Prostate gland (tissue), 2 donors: ENCODE data around the gene ARMC7. TPM values are rescaled to one million over a fixed set of nuclear protein-coding genes. Genes with fewer than 3 reads are reported as not detected.

Source experiments
- DNase-seq: peaks from one replicate; pipeline ENCODE4 v3.0.0-alpha.2; 2019; ENCODE audit warnings: low spot score
- H3K27ac ChIP-seq, 2 donors: fragments of 200-600 bp; sonication (generic); 2 replicates each; pipeline ENCODE4 v1.5.1; 2017 to 2019
- H3K27me3 ChIP-seq: fragments of 200-600 bp; sonication (generic); replicated peaks from 2 replicates; pipeline ENCODE4 v1.5.1; 2019; ENCODE audit not compliant: insufficient read depth
- H3K36me3 ChIP-seq, 2 donors: fragments of 200-600 bp; sonication (generic); 1 replicate in 1 of 2; 2 replicates in 1 of 2; pipeline versions ENCODE4 v1.5.1 to v1.8.1; 2017 to 2019
- H3K4me1 ChIP-seq: fragments of 200-600 bp; sonication (generic); replicated peaks from 2 replicates; pipeline ENCODE4 v1.5.1; 2019
- H3K4me3 ChIP-seq, 2 donors: fragments of 200-600 bp; sonication (generic); 2 replicates each; pipeline ENCODE4 v1.5.1; 2017 to 2019
- H3K9me3 ChIP-seq: fragments of 200-600 bp; sonication (generic); 2 replicates; pipeline ENCODE4 v1.5.1; 2017
- CTCF ChIP-seq, 4 experiments: fragments of 200-600 bp in 2 of 4; fragments of 450-650 bp in 2 of 4; sonication (generic) in 2 of 4; IDR thresholded peaks; 1 replicate in 3 of 4; 2 replicates in 1 of 4; pipeline ENCODE4 v1.5.1; 2016 to 2019; ENCODE audit warnings: antibody characterized with exemption in 4 of 4, mild to moderate bottlenecking in 2 of 4, moderate library complexity in 2 of 4
- POLR2A ChIP-seq: fragments of 450-650 bp; IDR thresholded peaks from one replicate; pipeline ENCODE4 v1.6.1; 2016; ENCODE audit warnings: antibody characterized with exemption, mild to moderate bottlenecking
- POLR2AphosphoS5 ChIP-seq: sonication (generic); formaldehyde crosslinking; IDR thresholded peaks from one replicate; pipeline ENCODE4 v1.6.1; 2017; ENCODE audit warnings: antibody characterized with exemption
- WGBS: methylation state at CpG from one replicate; pipeline ENCODE4 v1.1.5; 2018; 5-methylcytosine and 5-hydroxymethylcytosine counted together
- intact Hi-C: fragments of 100-400 bp; cut with DNase I; formaldehyde crosslinking; loops from one replicate; pipeline ENCODE4 v1.14.2; 2022
- total RNA-seq, 2 donors: library from RNA; depleted of rRNA; stranded (reverse); fragments of >200 nt; gene quantifications; one replicate each; pipeline ENCODE4 v1.1.0, GENCODE V29; 2016

Gene ARMC7
- total RNA-seq, 2 donors from 2014 or later: 13.6 to 15.1 TPM

DNA sequence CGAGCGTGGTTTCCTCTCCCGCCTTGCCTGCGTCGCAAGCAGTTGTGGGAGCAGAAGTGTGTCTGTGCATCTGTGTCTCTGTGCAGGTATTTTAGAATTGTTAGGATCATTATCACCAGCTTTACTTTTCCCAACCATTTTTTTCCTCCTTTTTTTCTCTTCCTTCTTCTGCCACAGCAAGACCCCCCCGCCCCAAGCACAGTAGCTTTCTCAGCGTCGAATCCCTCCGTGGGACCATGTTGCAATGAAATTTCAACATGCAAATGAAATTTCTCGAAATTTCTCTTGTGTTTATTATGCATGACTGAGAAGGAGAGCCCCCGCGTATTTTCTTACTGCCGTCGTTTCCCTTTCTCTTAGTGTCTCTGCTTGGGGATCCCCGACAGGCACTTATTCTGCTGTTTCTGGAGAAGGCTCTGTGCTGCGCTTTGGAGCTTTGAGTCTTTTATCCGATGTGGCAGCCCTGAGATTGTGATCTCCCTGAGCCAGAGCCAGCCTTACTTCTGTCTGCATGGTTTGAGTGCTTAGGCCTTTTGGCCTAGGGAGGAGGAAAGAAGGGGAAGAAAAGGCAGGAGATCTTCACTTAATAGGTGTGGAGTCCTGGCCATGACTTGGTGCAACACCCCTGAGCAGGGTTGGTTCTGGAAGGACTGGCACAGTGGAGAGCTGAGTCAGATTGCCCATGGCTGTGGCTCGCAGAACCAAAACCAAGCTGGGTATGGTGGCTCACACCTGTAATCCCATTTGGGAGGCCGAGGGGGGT, 5.0 kb downstream of the ARMC7 start:
- intact Hi-C loops: loop anchor here (2.0 to 5.0 kb wide), 2 partner anchors 42 to 90 kb away; partner anchors contain the start of gene NUP85
- WGBS: 45% methylated on average over 19 of the region's 19 CpGs
- Histone ChIP-seq H3K4me3 (peak overlapping the region; percentile 27 to 32), H3K4me1 (no peaks in the 10 kb centered on the region), H3K36me3 (no peaks in the 10 kb centered on the region), H3K9me3 (no peaks in the 10 kb centered on the region), H3K27me3 (no peaks in the 10 kb centered on the region), H3K27ac (peak overlapping the region; percentile 63 to 79)
- DNase-seq: no peak
- no peak for TF ChIP-seq CTCF (IDR thresholded peaks at IDR 0.05)
- TF ChIP-seq POLR2AphosphoS5: no peak
- TF ChIP-seq POLR2A: no peak

GRCh38 chr17:75115555-75115954, 5.8 kb downstream of the ARMC7 start:
- intact Hi-C loops: loop anchor here (2.0 kb wide), 1 partner anchor 89 kb away; the partner anchor contains the start of gene NUP85
- TF ChIP-seq POLR2A (no peak), POLR2AphosphoS5 (no peak)
- Histone ChIP-seq H3K27ac (no peak overlapping the region), H3K27me3 (no peaks in the 10 kb centered on the region), H3K4me1 (no peaks in the 10 kb centered on the region), H3K36me3 (no peaks in the 10 kb centered on the region), H3K4me3 (no peak overlapping the region), H3K9me3 (no peaks in the 10 kb centered on the region)
- DNase-seq: no peak

DNA sequence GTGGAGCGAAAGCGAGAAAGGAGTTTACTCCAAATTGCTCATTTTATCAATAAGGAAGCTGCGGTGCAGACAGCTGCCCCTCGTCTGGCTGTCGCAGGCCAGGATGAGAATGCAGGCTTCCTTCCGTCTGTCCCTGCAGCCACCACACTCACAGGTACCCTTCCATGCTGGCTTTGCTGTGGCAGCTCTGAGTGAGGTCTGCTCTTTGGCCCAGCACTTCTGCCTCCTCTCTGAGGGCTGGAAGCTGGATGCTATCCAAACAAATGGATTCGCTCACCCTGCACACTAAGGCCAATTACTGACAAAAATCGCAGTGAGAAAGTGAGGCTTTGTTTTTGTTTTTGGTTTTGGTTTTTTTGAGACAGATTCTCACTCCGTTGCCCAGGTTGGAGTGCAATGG, 7.0 kb downstream of the ARMC7 start:
- intact Hi-C loops: no loop called here

DNA sequence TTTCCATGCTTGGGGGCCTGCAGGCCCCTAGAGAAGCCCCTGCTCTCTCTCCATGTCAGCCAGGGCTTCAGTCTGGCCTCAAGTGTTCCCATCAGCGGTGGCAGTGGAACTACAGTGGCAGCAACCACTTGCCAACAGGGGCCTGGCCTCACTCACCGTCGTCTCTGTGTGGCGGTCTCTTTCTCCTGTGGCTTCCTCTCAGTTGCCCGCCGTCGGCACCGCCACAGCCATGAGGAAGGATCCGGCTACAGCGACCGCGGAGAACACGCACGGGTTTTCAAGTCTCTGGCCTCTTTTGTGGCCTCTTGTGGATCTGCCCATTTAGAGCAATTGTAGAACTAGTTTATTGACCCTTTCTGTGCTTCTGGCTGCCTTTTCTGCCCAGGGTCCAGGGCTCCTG, 8.5 kb downstream of the ARMC7 start:
- no peaks in the 10 kb centered on the region for H3K36me3 ChIP-seq
- no peaks in the 10 kb centered on the region for H3K27me3 ChIP-seq
- intact Hi-C loops: no loop called here
- TF ChIP-seq POLR2AphosphoS5 (no peak), POLR2A (no peak), CTCF (IDR thresholded peaks at IDR 0.05) (no peak)
- H3K27ac ChIP-seq: no peak overlapping the region
- no peak for DNase-seq
- WGBS: 89% methylated on average over 14 of the region's 14 CpGs
- H3K4me1 ChIP-seq: no peaks in the 10 kb centered on the region
- H3K9me3 ChIP-seq: no peaks in the 10 kb centered on the region
- no peak overlapping the region for H3K4me3 ChIP-seq

More for the DNA sequence above, 7.0 kb downstream of the ARMC7 start:
- H3K4me1 ChIP-seq: no peaks in the 10 kb centered on the region
- no peak overlapping the region for H3K27ac ChIP-seq
- DNase-seq: no peak
- no peaks in the 10 kb centered on the region for H3K27me3 ChIP-seq
- 75% methylated on average over 9 of the region's 9 CpGs for WGBS
- no peaks in the 10 kb centered on the region for H3K9me3 ChIP-seq
- no peak overlapping the region for H3K4me3 ChIP-seq
- H3K36me3 ChIP-seq: no peaks in the 10 kb centered on the region
- TF ChIP-seq POLR2AphosphoS5 (no peak), CTCF (IDR thresholded peaks at IDR 0.05) (no peak), POLR2A (no peak)

DNA sequence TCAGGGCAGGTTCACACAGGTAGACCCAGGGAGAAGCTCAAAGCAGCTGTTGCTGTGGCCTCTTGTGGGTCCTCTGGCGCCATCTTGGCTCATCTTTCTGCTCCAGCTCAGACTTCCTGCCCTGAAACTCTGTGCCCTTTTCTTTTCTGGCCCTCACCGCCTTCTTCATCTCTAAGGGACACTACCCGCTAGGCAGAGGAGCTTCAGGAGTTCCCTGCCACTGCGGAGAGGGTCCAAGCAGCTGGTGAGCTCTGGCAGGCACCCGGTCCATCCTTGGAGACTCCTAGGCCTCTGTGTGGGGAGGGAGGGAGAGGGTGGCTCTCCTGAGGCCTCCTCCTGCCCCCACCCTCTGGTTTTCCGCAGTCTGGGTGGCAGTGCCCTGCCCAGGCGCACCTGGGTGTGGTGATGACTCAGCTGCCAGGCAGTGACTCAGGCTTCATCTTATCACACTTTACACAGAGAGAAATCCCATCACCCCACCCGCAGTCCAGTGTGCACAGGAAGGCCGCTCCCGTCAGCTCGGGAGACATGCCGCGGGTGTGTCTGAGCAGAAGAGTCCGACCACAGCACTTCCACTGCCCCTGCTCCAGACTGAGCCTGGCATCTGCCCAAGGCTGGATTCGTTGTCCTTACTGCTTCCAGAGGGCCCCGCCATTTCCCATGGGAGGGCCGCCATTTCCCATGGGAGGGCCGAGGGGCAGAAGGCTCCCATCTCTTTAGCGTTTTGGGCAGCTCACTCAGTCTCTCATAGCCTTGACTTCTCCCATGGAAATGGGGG, 14.5 kb downstream of the ARMC7 start:
- H3K4me1 ChIP-seq: no peaks in the 10 kb centered on the region
- H3K4me3 ChIP-seq: no peak overlapping the region
- WGBS: 70% methylated on average over 17 of the region's 19 CpGs
- intact Hi-C loops: no loop called here
- no peak overlapping the region for H3K27ac ChIP-seq
- peak; percentile 30 for TF ChIP-seq POLR2AphosphoS5
- peak; percentile 49 for TF ChIP-seq POLR2A
- no peak for TF ChIP-seq CTCF (IDR thresholded peaks at IDR 0.05)
- H3K9me3 ChIP-seq: no peaks in the 10 kb centered on the region
- H3K36me3 ChIP-seq: no peaks in the 10 kb centered on the region
- peak; percentile 34 for DNase-seq
- no peaks in the 10 kb centered on the region for H3K27me3 ChIP-seq
